GM13977 (cell line): Measurements from ENCODE around the gene ANO2.

ENCODE experiments used
- DNase-seq: peaks from one replicate; pipeline ENCODE4 v3.0.0; 2012; ENCODE audit warnings: low spot score
- CTCF ChIP-seq: IDR thresholded peaks from 2 replicates; pipeline ENCODE4 v1.5.1; 2012; ENCODE audit warnings: mild to moderate bottlenecking, control low read depth; ENCODE audit not compliant: insufficient read depth; ENCODE audit errors: extremely low read depth, missing control alignments
- in situ Hi-C: fragments of 300-500 bp; cut with MboI; formaldehyde crosslinking; loops from one replicate; pipeline ENCODE4 v1.12.0; 2022; ENCODE audit warnings: low sequenced_read_pairs, low pct_unique_long_range_greater_than_20kb, mixed read lengths, inconsistent platforms; ENCODE audit not compliant: unreplicated experiment

The ANO2 gene

GRCh38 chr12:5593086-5593485, 352.0 kb downstream of the ANO2 start:
- DNase-seq = no peak
- in situ Hi-C loops = no loop called here
- no peak for TF ChIP-seq CTCF

DNA sequence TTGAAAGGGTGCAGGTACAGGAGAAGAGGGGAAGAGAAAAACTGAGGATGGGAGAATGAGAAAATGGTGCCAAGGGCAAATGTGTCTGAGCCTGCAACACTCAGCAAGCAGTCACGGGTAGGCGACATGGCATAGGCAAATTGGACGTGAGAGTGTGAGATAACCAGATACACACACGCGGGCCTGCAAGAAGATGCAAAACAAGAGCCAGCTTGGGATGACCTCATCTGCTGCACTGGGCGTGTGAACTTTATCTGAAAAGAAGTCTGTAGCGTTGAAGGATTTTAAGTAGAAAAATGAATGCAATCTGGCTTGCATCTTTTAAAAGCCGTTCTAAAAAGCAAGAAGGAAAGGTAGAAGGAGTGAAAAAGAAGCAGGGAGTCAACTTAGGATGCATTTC, 352.7 kb downstream of the ANO2 start:
- DNase-seq = no peak
- in situ Hi-C loops = no loop called here
- TF ChIP-seq CTCF = no peak

- in situ Hi-C loops = no loop called here
- no peak for TF ChIP-seq CTCF
- DNase-seq = no peak
Observed at GRCh38 chr12:5590316-5590715, 354.7 kb downstream of the ANO2 start.

GRCh38 chr12:5589054-5589453, 356.0 kb downstream of the ANO2 start:
- in situ Hi-C loops = no loop called here
- no peak for DNase-seq
- TF ChIP-seq CTCF = no peak

GRCh38 chr12:5588591-5588990, 356.5 kb downstream of the ANO2 start:
- TF ChIP-seq CTCF = no peak
- in situ Hi-C loops = no loop called here
- DNase-seq = no peak

DNA sequence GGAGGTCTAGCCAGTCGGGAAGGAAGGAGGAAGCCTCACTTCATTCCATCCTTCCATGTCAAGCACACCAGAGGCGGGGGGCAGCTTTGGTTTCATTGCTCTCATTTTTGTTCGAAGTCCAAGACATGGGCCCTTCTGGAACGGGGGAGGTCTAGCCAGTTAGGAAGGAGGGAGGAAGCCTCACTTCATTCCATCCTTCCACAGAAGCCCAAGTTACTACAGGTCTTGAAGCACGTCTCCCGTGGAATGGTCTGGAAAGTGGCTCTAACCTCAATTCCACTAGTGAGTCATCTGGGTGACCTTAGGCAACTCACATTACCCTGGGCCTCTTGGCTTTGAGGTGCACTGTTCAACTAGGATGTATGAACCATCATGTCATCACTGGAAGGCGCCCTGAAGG, 356.9 kb downstream of the ANO2 start:
- TF ChIP-seq CTCF = no peak
- in situ Hi-C loops = no loop called here
- DNase-seq = no peak

- in situ Hi-C loops = no loop called here
- no peak for TF ChIP-seq CTCF
- DNase-seq = no peak
Observed at GRCh38 chr12:5587711-5588121, 357.3 kb downstream of the ANO2 start.
